Osteocyte (in vitro differentiated cells): Measurements from ENCODE around the gene CHP1. TPM values are rescaled to one million over a fixed set of nuclear protein-coding genes. Genes with fewer than 3 reads are reported as not detected.
"Not testable (repeated sequence)": the region's sequence is repeated elsewhere in the genome, so short reads cannot be mapped to it uniquely, and the experiment has no call there.

Source experiments
- DNase-seq: peaks from one replicate; pipeline ENCODE4 v3.0.0; 2021; ENCODE audit warnings: mixed read lengths; ENCODE audit not compliant: unreplicated experiment; ENCODE audit errors: extremely low spot score
- H3K27ac Mint-ChIP-seq: one replicate; pipeline ENCODE4 v1.8.0; 2021; ENCODE audit warnings: mild to moderate bottlenecking, mixed read lengths; ENCODE audit not compliant: unreplicated experiment
- H3K27me3 Mint-ChIP-seq: one replicate; pipeline ENCODE4 v1.8.0; 2021; ENCODE audit warnings: mixed read lengths; ENCODE audit not compliant: unreplicated experiment
- H3K36me3 Mint-ChIP-seq: one replicate; pipeline ENCODE4 v1.8.0; 2021; ENCODE audit warnings: mixed read lengths; ENCODE audit not compliant: unreplicated experiment
- H3K4me1 Mint-ChIP-seq: one replicate; pipeline ENCODE4 v1.8.0; 2021; ENCODE audit warnings: mixed read lengths; ENCODE audit not compliant: unreplicated experiment
- H3K4me3 Mint-ChIP-seq: one replicate; pipeline ENCODE4 v1.8.0; 2021; ENCODE audit warnings: mild to moderate bottlenecking, moderate library complexity, mixed read lengths; ENCODE audit not compliant: unreplicated experiment
- H3K9me3 Mint-ChIP-seq: one replicate; pipeline ENCODE4 v1.8.0; 2021; ENCODE audit warnings: mixed read lengths; ENCODE audit not compliant: unreplicated experiment
- total RNA-seq: library from RNA; stranded (reverse); gene quantifications from 2 replicates; pipeline ENCODE4 v1.2.1, GENCODE V29; 2021
- TF ChIP-seq, protein P1 (sequence below): fragments of 200-600 bp; sonication (generic); IDR thresholded peaks from 2 replicates; pipeline ENCODE4 v1.5.0; 2021; ENCODE audit warnings: antibody characterized with exemption, mild to moderate bottlenecking, moderate library complexity

CHP1 gene
- total RNA-seq, 1 donor from 2014 or later, result 87.7 TPM

DNA sequence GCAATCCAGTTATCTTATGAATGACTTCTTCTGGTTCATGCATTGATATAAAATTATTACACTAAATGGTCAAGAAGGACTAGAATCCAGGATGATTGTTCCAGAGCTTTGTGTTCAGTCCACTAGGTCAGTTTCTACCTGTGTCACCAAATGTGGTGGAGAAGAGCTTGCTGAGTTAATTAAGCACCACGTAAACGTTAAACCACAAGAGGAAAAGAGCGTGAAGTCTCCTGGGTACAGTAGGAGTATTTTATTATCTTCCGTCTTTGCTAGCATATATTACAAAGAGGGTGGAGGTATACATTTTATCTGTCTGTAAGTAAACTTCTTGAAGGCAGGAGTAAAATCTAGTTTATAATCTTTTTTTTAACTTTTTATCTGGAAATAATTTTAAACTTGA lies 23.5 kb downstream of the CHP1 start:
- peaks cover 6% of the 10 kb centered on the region for H3K4me1 Mint-ChIP-seq
- no peaks in the 10 kb centered on the region for H3K27me3 Mint-ChIP-seq
- peaks cover 26% of the 10 kb centered on the region for H3K36me3 Mint-ChIP-seq
- DNase-seq, result no peak
- TF ChIP-seq, protein P1, sequence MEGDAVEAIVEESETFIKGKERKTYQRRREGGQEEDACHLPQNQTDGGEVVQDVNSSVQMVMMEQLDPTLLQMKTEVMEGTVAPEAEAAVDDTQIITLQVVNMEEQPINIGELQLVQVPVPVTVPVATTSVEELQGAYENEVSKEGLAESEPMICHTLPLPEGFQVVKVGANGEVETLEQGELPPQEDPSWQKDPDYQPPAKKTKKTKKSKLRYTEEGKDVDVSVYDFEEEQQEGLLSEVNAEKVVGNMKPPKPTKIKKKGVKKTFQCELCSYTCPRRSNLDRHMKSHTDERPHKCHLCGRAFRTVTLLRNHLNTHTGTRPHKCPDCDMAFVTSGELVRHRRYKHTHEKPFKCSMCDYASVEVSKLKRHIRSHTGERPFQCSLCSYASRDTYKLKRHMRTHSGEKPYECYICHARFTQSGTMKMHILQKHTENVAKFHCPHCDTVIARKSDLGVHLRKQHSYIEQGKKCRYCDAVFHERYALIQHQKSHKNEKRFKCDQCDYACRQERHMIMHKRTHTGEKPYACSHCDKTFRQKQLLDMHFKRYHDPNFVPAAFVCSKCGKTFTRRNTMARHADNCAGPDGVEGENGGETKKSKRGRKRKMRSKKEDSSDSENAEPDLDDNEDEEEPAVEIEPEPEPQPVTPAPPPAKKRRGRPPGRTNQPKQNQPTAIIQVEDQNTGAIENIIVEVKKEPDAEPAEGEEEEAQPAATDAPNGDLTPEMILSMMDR, result no peak
- H3K4me3 Mint-ChIP-seq, result no peak overlapping the region
- H3K9me3 Mint-ChIP-seq, result no peaks in the 10 kb centered on the region
- no peak overlapping the region for H3K27ac Mint-ChIP-seq

DNA sequence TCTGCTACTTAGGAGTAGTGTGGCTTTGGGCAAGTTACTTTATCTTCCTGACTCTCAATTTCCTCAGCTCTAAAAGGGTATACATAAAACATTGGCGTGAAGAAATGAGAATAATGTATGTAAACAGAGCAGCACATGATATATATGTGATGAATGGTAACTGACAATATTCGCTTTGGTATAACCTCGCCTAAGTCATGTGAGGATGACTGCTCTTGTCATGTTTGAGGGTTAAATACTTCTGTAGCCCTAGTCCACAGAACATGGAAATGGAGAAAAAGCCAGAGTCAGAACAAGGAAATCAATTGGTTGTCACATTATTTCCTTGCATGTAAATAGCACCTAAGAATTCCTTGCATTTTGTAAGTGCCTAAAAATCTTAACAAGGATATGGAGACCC lies 25.0 kb downstream of the CHP1 start:
- Mint-ChIP-seq H3K36me3 (peaks cover 28% of the 10 kb centered on the region), H3K4me1 (no peaks in the 10 kb centered on the region), H3K9me3 (no peaks in the 10 kb centered on the region), H3K27ac (no peak overlapping the region), H3K27me3 (no peaks in the 10 kb centered on the region), H3K4me3 (no peak overlapping the region)
- no peak for DNase-seq
- TF ChIP-seq, protein P1, result no peak

DNA sequence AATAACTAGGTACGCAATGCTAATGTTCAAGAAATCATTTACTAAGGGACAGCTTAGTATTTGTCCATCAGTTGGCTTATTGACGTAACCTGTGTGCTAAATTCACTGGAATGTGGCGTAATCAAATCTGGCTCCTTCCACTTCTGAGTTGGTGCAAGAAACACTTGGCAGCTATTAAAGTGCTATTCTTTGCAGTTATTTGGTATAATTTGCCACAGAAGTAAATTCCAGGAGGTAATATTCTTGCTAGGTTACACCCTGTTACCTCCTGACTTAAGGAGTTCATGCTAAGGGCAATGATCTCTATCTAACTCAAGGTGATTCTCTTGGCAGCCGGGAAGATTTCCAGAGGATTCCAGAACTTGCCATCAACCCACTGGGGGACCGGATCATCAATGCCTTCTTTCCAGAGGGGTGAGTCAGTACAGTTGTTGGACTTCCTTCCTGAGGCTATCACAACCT lies 25.5 kb downstream of the CHP1 start:
- no peak overlapping the region for H3K4me3 Mint-ChIP-seq
- DNase-seq, result no peak
- H3K27me3 Mint-ChIP-seq, result no peaks in the 10 kb centered on the region
- H3K4me1 Mint-ChIP-seq, result no peaks in the 10 kb centered on the region
- no peak overlapping the region for H3K27ac Mint-ChIP-seq
- H3K36me3 Mint-ChIP-seq, result peaks cover 25% of the 10 kb centered on the region
- H3K9me3 Mint-ChIP-seq, result no peaks in the 10 kb centered on the region
- TF ChIP-seq, protein P1, result no peak

DNA sequence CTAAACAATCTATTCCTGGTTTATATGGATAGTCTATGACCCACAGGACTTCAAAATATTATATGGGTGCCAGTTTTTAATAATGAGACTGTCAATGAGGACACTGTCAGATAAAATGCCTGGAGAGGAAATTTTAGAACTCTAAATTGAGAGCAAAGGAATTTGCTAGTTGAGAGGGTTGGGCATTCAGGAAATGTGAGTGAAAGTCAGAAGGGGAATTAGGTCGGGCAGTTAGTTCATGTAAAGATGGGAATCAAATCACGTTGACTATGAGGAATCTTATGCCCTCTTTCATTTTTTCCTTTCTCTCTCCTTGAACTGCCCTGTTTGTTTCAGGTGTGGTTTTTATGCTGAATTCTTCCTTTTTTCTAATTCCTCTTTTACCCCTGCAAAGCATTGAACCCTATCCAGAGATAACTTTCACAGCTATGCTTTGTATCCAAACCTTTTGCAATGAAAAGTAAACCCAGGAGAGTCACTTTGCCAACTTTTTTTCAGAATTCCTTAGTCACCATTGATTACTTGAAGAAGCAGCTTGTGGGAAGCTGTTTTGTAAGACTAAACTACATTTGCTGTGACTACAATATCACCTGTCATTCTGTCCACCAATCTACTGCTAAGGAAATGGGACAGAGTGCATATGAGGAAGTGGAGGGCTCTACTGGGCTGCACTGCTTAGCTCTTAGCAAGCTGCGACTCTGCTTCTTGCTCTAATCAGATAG lies 27.8 kb downstream of the CHP1 start:
- H3K4me3 Mint-ChIP-seq, result no peak overlapping the region
- TF ChIP-seq, protein P1, result no peak
- H3K4me1 Mint-ChIP-seq, result no peaks in the 10 kb centered on the region
- no peak overlapping the region for H3K27ac Mint-ChIP-seq
- H3K27me3 Mint-ChIP-seq, result no peaks in the 10 kb centered on the region
- DNase-seq, result no peak
- peaks cover 34% of the 10 kb centered on the region for H3K36me3 Mint-ChIP-seq
- H3K9me3 Mint-ChIP-seq, result no peaks in the 10 kb centered on the region

DNA sequence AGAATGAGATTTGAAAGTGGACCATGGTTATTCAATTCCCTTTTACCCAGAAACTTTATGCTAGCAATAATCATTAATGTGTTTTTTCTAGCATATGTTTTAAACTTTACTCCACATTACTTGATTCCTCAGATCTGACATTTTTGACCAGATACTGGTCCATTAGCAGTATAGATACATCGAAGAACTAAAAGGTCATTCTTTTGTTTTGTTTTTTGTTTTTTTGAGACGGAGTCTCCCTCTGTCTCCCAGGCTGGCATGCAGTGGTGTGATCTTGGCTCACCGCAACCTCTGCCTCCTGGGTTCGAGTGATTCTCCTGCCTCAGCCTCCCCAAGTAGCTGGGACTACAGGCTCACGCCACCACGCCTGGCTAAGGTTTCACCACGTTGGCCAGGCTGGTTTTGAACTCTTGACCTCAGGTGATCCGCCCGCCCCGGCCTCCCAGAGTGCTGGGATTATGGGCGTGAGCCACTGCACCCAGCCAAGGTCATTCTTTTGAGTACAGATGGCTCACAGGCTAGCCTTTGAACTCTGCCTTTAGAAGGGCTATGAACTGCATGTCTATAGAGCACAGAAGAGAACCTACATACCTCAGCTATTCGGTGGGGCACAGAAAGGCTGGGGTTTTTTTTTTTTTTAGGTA lies 28.6 kb downstream of the CHP1 start:
- Mint-ChIP-seq H3K4me1 (no peaks in the 10 kb centered on the region), H3K27ac (no peak overlapping the region), H3K9me3 (no peaks in the 10 kb centered on the region)

DNA sequence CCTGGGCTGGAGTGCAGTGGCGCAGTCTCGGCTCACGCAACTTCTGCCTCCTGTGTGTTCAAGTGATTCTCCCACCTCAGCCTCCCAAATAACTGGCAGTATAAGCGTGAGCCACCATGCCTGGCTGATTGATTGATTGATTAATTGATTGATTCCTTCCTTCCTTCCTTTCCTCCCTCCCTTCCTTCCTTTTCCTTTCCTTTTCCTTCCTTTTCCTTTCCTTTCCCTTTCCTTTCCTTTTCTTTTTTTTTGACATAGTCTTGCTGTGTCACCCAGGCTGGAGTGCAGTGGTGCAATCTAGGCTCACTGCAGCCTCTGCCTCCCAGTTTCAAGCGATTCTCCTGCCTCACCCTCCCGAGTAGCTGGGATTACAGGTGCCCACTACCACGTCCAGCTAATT lies 29.9 kb downstream of the CHP1 start:
- not testable (repeated sequence) for H3K4me1 Mint-ChIP-seq, H3K27me3 Mint-ChIP-seq, H3K4me3 Mint-ChIP-seq, H3K9me3 Mint-ChIP-seq, DNase-seq, H3K27ac Mint-ChIP-seq
- H3K36me3 Mint-ChIP-seq, result peaks cover 33% of the 10 kb centered on the region

More for the DNA sequence above, 28.6 kb downstream of the CHP1 start:
- TF ChIP-seq, protein P1, result no peak
- Mint-ChIP-seq H3K4me3 (no peak overlapping the region), H3K36me3 (peaks cover 31% of the 10 kb centered on the region), H3K27me3 (no peaks in the 10 kb centered on the region)
- DNase-seq, result no peak
